ENCODE measurements around the gene ZNF43.

Gene ZNF43

GRCh38 chr19:21838646-21839045, 2.7 kb upstream of the ZNF43 start:
- H3K27ac ChIP-seq (ENCODE audit: poor library complexity, severe bottlenecking), result no peak overlapping the region
- DNase-seq (ENCODE audit: low spot score) (no peak), ATAC-seq (ENCODE audit: low read depth) (no peak)
- H3K4me1 ChIP-seq (ENCODE audit: insufficient read depth, poor library complexity, severe bottlenecking), result no peaks in the 10 kb centered on the region
- H3K9me3 ChIP-seq (ENCODE audit: severe bottlenecking), result peaks cover 5% of the 10 kb centered on the region
- peaks cover 23% of the 10 kb centered on the region for H3K36me3 ChIP-seq (ENCODE audit: low read depth)
- no peaks in the 10 kb centered on the region for H3K27me3 ChIP-seq (ENCODE audit: insufficient read depth, poor library complexity, severe bottlenecking)
- no peak overlapping the region for H3K4me3 ChIP-seq (ENCODE audit: severe bottlenecking)
- TF ChIP-seq CTCF (IDR thresholded peaks at IDR 0.05; ENCODE audit: poor library complexity, severe bottlenecking), result no peak

- Histone ChIP-seq H3K36me3 (ENCODE audit: low read depth) (peaks cover 5% of the 10 kb centered on the region; the same call in 1 of the 2 replicates), H3K27me3 (ENCODE audit: insufficient read depth, poor library complexity, severe bottlenecking) (no peaks in the 10 kb centered on the region), H3K27ac (ENCODE audit: poor library complexity, severe bottlenecking) (peak overlapping the region; percentile 72), H3K4me3 (ENCODE audit: severe bottlenecking) (peak overlapping the region; percentile 39), H3K4me1 (ENCODE audit: insufficient read depth, poor library complexity, severe bottlenecking) (no peaks in the 10 kb centered on the region), H3K9me3 (ENCODE audit: severe bottlenecking) (peaks cover 11% of the 10 kb centered on the region)
- TF ChIP-seq CTCF (IDR thresholded peaks at IDR 0.05; ENCODE audit: poor library complexity, severe bottlenecking), result no peak
- DNase-seq (ENCODE audit: low spot score), result no peak
- no peak for ATAC-seq (ENCODE audit: low read depth)
These were observed 563 bp downstream of the ZNF43 start for GRCh38 chr19:21835429-21835809.

GRCh38 chr19:21833733-21834132, 2.2 kb downstream of the ZNF43 start:
- no peak for ATAC-seq (ENCODE audit: low read depth)
- Histone ChIP-seq H3K27ac (ENCODE audit: poor library complexity, severe bottlenecking) (no peak overlapping the region), H3K4me3 (ENCODE audit: severe bottlenecking) (no peak overlapping the region), H3K9me3 (ENCODE audit: severe bottlenecking) (peaks cover 11% of the 10 kb centered on the region), H3K27me3 (ENCODE audit: insufficient read depth, poor library complexity, severe bottlenecking) (no peaks in the 10 kb centered on the region), H3K4me1 (ENCODE audit: insufficient read depth, poor library complexity, severe bottlenecking) (no peaks in the 10 kb centered on the region), H3K36me3 (ENCODE audit: low read depth) (peaks cover 5% of the 10 kb centered on the region; the same call in 1 of the 2 replicates)
- no peak for TF ChIP-seq CTCF (IDR thresholded peaks at IDR 0.05; ENCODE audit: poor library complexity, severe bottlenecking)
- no peak for DNase-seq (ENCODE audit: low spot score)

GRCh38 chr19:21824679-21825078, 11.3 kb downstream of the ZNF43 start:
- Histone ChIP-seq H3K27ac (ENCODE audit: poor library complexity, severe bottlenecking) (no peak overlapping the region), H3K9me3 (ENCODE audit: severe bottlenecking) (peaks cover 15% of the 10 kb centered on the region), H3K4me3 (ENCODE audit: severe bottlenecking) (no peak overlapping the region), H3K27me3 (ENCODE audit: insufficient read depth, poor library complexity, severe bottlenecking) (no peaks in the 10 kb centered on the region), H3K36me3 (ENCODE audit: low read depth) (no peaks in the 10 kb centered on the region), H3K4me1 (ENCODE audit: insufficient read depth, poor library complexity, severe bottlenecking) (no peaks in the 10 kb centered on the region)
- no peak for TF ChIP-seq CTCF (IDR thresholded peaks at IDR 0.05; ENCODE audit: poor library complexity, severe bottlenecking)
- no peak for DNase-seq (ENCODE audit: low spot score)
- no peak for ATAC-seq (ENCODE audit: low read depth)

- H3K4me3 ChIP-seq (ENCODE audit: severe bottlenecking), result no peak overlapping the region
- no peak overlapping the region for H3K27ac ChIP-seq (ENCODE audit: poor library complexity, severe bottlenecking)
- no peak for TF ChIP-seq CTCF (IDR thresholded peaks at IDR 0.05; ENCODE audit: poor library complexity, severe bottlenecking)
- H3K9me3 ChIP-seq (ENCODE audit: severe bottlenecking), result peaks cover 15% of the 10 kb centered on the region
- no peaks in the 10 kb centered on the region for H3K4me1 ChIP-seq (ENCODE audit: insufficient read depth, poor library complexity, severe bottlenecking)
- peaks cover 10% of the 10 kb centered on the region; the same call in 1 of the 2 replicates for H3K36me3 ChIP-seq (ENCODE audit: low read depth)
- DNase-seq (ENCODE audit: low spot score), result no peak
- no peak for ATAC-seq (ENCODE audit: low read depth)
- H3K27me3 ChIP-seq (ENCODE audit: insufficient read depth, poor library complexity, severe bottlenecking), result no peaks in the 10 kb centered on the region
These were observed 12.8 kb downstream of the ZNF43 start for GRCh38 chr19:21823224-21823623.
